ENCODE measurements around the gene MEX3B. TPM values are rescaled to one million over a fixed set of nuclear protein-coding genes. Genes with fewer than 3 reads are reported as not detected.
"Not testable (repeated sequence)": the region's sequence is repeated elsewhere in the genome, so short reads cannot be mapped to it uniquely, and the experiment has no call there.

The MEX3B gene
- polyA plus RNA-seq, 6 donors from 2014 or later = not detected

- peaks cover 0 to 4% (median 0%) of the 10 kb centered on the region in 3 donors for H3K4me1 Mint-ChIP-seq
- H3K9me3 Mint-ChIP-seq = peaks cover 0 to 5% (median 0%) of the 10 kb centered on the region in 7 donors
- H3K36me3 Mint-ChIP-seq = peaks cover 0 to 9% of the 10 kb centered on the region in 2 donors
- H3K4me3 Mint-ChIP-seq = no peak overlapping the region
- no peak overlapping the region for H3K27ac Mint-ChIP-seq
- no peak for DNase-seq
- peaks cover 37 to 47% (median 45%) of the 10 kb centered on the region in 3 donors for H3K27me3 Mint-ChIP-seq
- no peak for ATAC-seq (ENCODE audit: low read depth in 2 of 2)
These were observed 25.0 kb downstream of the MEX3B start for GRCh38 chr15:82020625-82021394.

- DNase-seq = no peak
- no peaks in the 10 kb centered on the region for H3K9me3 Mint-ChIP-seq
- H3K27ac Mint-ChIP-seq = no peak overlapping the region
- ATAC-seq (ENCODE audit: low read depth in 2 of 2) = no peak
- no peak overlapping the region for H3K4me3 Mint-ChIP-seq
- H3K36me3 Mint-ChIP-seq = peaks cover 0 to 1% of the 10 kb centered on the region in 2 donors
- H3K4me1 Mint-ChIP-seq = no peaks in the 10 kb centered on the region
- H3K27me3 Mint-ChIP-seq = peaks cover 24 to 40% (median 39%) of the 10 kb centered on the region in 3 donors
These were observed 27.6 kb downstream of the MEX3B start for GRCh38 chr15:82018201-82018600.

GRCh38 chr15:82017656-82018055 lies 28.2 kb downstream of the MEX3B start:
- H3K36me3 Mint-ChIP-seq = no peaks in the 10 kb centered on the region
- no peak overlapping the region for H3K27ac Mint-ChIP-seq
- peaks cover 23 to 44% (median 33%) of the 10 kb centered on the region in 3 donors for H3K27me3 Mint-ChIP-seq
- no peaks in the 10 kb centered on the region for H3K9me3 Mint-ChIP-seq
- ATAC-seq (ENCODE audit: low read depth in 2 of 2) (no peak), DNase-seq (no peak)
- no peak overlapping the region for H3K4me3 Mint-ChIP-seq
- no peaks in the 10 kb centered on the region for H3K4me1 Mint-ChIP-seq

GRCh38 chr15:82014989-82015388 lies 30.8 kb downstream of the MEX3B start:
- no peaks in the 10 kb centered on the region for H3K36me3 Mint-ChIP-seq
- H3K4me3 Mint-ChIP-seq = no peak overlapping the region
- peaks cover 0 to 4% (median 0%) of the 10 kb centered on the region in 3 donors for H3K4me1 Mint-ChIP-seq
- H3K9me3 Mint-ChIP-seq = no peaks in the 10 kb centered on the region
- peaks cover 17 to 45% (median 34%) of the 10 kb centered on the region in 3 donors for H3K27me3 Mint-ChIP-seq
- H3K27ac Mint-ChIP-seq = no peak overlapping the region
- DNase-seq (no peak), ATAC-seq (ENCODE audit: low read depth in 2 of 2) (no peak)

GRCh38 chr15:82012908-82013307 lies 32.9 kb downstream of the MEX3B start:
- H3K27ac Mint-ChIP-seq = no peak overlapping the region
- H3K4me1 Mint-ChIP-seq = peaks cover 0 to 4% (median 0%) of the 10 kb centered on the region in 3 donors
- DNase-seq = no peak
- no peak for ATAC-seq (ENCODE audit: low read depth in 2 of 2)
- no peaks in the 10 kb centered on the region for H3K36me3 Mint-ChIP-seq
- no peaks in the 10 kb centered on the region for H3K9me3 Mint-ChIP-seq
- no peak overlapping the region for H3K4me3 Mint-ChIP-seq
- peaks cover 23 to 47% (median 23%) of the 10 kb centered on the region in 3 donors for H3K27me3 Mint-ChIP-seq

- DNase-seq (no peak), ATAC-seq (ENCODE audit: low read depth in 2 of 2) (no peak)
- H3K9me3 Mint-ChIP-seq = peaks cover 0 to 12% (median 7%) of the 10 kb centered on the region in 7 donors
- H3K27me3 Mint-ChIP-seq = peaks cover 0 to 20% (median 19%) of the 10 kb centered on the region in 3 donors
- H3K4me3 Mint-ChIP-seq = no peak overlapping the region
- no peaks in the 10 kb centered on the region for H3K4me1 Mint-ChIP-seq
- no peaks in the 10 kb centered on the region for H3K36me3 Mint-ChIP-seq
- H3K27ac Mint-ChIP-seq = no peak overlapping the region
These were observed 40.6 kb downstream of the MEX3B start for GRCh38 chr15:82005239-82005638.

- ATAC-seq (ENCODE audit: low read depth in 2 of 2) (no peak), DNase-seq (no peak)
- Mint-ChIP-seq H3K4me1 (no peaks in the 10 kb centered on the region), H3K27me3 (peaks cover 0 to 12% (median 7%) of the 10 kb centered on the region in 3 donors), H3K27ac (no peak overlapping the region), H3K36me3 (no peaks in the 10 kb centered on the region), H3K4me3 (no peak overlapping the region), H3K9me3 (peaks cover 0 to 12% (median 7%) of the 10 kb centered on the region in 7 donors)
These were observed 41.9 kb downstream of the MEX3B start for GRCh38 chr15:82003916-82004315.

GRCh38 chr15:81995081-81995480 lies 50.7 kb downstream of the MEX3B start:
- not testable (repeated sequence) for ATAC-seq (ENCODE audit: low read depth in 2 of 2)

GRCh38 chr15:81992523-81992922 lies 53.3 kb downstream of the MEX3B start:
- Mint-ChIP-seq H3K36me3 (peaks cover 0 to 18% of the 10 kb centered on the region in 2 donors), H3K27me3 (peaks cover 10 to 12% (median 11%) of the 10 kb centered on the region in 3 donors), H3K9me3 (peaks cover 14 to 40% (median 29%) of the 10 kb centered on the region in 7 donors), H3K4me3 (no peak overlapping the region), H3K4me1 (no peaks in the 10 kb centered on the region), H3K27ac (no peak overlapping the region)
- ATAC-seq (ENCODE audit: low read depth in 2 of 2) = no peak
- no peak for DNase-seq

More at GRCh38 chr15:81995081-81995480, 50.7 kb downstream of the MEX3B start:
- Mint-ChIP-seq H3K36me3 (peaks cover 0 to 10% of the 10 kb centered on the region in 2 donors), H3K9me3 (peaks cover 9 to 40% (median 29%) of the 10 kb centered on the region in 7 donors), H3K4me3 (peak overlapping the region in 4 of 8 donors; percentile 9 to 71 (median 54))
- not testable (repeated sequence) for H3K27me3 Mint-ChIP-seq, H3K4me1 Mint-ChIP-seq, DNase-seq, H3K27ac Mint-ChIP-seq

Other genes starting within 250 kb of the MEX3B start
- gene EFL1, start 216.7 kb upstream of the MEX3B start, polyA plus RNA-seq (ENCODE audit: low read depth in 6 of 6) = 10 to 100 TPM; 17.7 to 43.0 (median 23.7) TPM
- gene SAXO2, start 216.8 kb upstream of the MEX3B start, polyA plus RNA-seq (ENCODE audit: low read depth in 6 of 6) = 10 to 100 TPM in 1 of 6 donors, 1 to 10 TPM in 4, under 1 TPM in 1; 0.80 to 24.0 (median 4.4) TPM